H4 (cell line): Measurements from ENCODE around the gene MFAP1. TPM values are rescaled to one million over a fixed set of nuclear protein-coding genes. Genes with fewer than 3 reads are reported as not detected.
A peak's percentile ranks its signal among the peaks of the same experiment; 100 is the strongest.

Experiments
- DNase-seq: peaks from one replicate; pipeline ENCODE4 v3.0.0-alpha.2; 2015; ENCODE audit warnings: low spot score
- total RNA-seq: library from RNA; depleted of rRNA; stranded (reverse); fragments of >200 nt; shearing (Covaris generic); gene quantifications from 2 replicates; pipeline ENCODE4 v1.2.3, GENCODE V29; 2014; rRNA removed

MFAP1 gene
- total RNA-seq, 1 experiment from 2014 or later: 37.9 TPM

DNA sequence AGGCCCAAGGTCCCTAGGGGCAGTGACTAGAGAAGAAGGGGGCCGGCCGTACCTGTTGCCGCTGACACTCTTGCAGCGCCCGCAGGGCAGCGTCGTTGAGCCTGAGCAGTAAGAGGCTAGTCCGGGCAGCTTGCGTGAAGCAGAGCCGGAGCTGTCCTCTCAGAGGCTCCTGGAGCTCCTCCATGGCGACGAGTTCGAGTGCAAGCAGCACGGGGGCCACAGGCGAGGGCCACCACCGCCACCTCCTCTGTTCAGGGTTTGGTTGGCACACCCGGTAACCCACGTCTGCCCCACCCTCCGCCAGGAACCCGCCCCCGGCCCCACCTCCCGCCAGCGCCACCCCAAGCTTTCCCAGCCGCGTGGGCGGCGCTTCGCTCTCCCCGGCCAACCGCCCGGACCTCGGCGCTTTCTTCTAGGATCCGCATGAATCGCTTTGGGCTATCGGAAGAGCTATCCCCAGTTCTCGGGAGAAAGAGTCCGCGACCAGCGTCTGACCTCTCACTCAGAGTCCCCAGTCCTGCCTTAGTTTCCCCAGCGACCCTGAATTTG lies 47.7 kb downstream of the MFAP1 start, which contains the start of gene ELL3:
ELL3 (minus strand) TSS at position 249 of the 549 bp plus-strand sequence; CDS start at position 184, 65 bp downstream.
- peak; percentile 41 for DNase-seq

DNA sequence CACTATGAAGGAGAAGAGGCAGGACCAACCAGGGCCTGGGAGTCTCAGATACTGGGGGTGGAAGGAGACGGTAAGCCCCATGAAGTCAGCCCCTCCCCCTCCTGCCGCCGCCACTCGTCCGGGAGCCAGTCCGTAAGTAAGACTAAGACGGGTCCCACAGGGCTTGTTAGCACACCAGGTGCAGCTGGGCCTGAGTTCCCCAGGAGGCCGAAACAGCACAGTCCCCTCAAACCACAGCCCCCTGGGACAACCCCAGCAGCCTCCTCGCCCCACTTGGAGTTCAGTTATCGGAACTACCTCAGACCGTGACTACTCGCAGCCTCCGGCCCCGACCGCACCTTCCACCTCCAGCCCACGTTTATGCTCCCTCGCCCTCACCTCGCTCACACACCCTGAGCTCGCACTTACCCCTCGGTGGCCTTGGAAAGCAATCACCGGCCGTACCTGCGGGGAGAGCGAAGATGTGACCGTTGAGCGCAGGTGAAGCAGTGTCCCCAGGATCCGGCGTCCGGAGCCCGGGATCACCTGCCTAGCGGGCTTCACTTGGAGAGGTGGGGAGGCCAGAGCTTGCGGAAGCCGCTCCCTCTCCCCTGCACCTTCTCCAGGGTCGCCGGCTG lies 48.3 kb downstream of the MFAP1 start:
- no peak for DNase-seq

DNA sequence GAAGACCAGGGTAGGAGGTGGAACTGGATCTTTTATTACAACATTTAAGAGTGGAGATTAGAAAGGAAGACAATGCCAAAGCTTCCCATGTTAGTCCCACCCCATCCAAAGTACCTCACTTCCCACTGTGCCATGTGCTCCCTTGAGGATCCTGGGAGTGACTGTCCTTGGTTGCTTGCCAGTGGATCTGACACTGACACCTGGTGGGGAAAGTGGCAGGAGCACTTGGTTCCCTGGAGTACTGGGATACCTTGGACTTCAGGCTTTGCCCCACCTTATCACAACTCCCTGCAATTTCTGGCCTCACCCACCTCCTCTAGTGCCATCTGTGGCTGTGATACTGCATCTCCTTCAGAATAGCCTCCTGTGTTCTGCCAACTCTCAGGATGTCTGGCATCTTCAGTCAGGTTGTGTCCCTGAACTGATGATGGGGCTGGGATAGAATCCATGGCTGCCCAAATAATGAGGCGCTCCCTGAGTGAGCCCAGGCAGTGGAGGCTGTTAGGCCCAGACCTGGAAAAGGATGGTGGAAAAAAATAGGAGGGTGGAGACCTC lies 49.0 kb downstream of the MFAP1 start:
- DNase-seq: peak; percentile 71

DNA sequence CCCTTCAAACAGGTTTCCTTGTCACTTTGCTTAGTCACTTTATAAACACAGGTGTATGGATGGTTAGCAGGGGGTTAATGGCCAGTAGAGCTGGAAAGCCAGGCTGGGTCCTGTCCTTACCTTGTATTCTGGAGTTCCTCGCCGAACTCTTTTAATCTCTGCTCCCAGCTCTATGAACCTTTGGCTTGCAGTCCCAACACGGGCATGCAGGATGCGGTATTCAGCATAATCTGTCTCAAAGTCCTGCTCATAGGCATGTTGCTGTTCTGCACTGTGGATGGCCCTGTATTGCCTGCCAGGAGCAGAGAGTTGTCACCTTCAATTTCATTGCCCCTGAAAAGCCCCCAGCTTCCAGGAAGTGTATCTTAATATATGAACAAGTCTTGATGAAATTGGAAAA lies 50.4 kb downstream of the MFAP1 start:
- no peak for DNase-seq

DNA sequence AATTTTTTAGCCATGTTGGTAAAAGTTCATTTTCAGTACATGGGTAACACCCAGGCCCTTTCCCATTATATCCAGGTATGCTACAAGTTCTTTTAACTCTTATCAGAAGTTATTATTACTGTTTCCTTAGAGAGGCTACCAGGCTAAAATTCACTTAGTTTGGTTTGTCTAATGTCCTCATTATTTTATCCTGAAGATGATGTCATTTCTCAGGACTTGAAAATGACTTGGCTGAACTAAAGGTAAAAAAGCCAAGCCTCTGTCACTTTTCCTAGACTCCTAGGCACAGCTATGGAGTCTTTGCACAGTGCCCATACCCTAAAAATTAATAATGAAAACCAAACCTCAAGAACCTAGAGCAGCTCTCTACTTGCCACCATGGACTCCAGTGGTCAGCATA lies 51.9 kb downstream of the MFAP1 start:
- DNase-seq: no peak

DNA sequence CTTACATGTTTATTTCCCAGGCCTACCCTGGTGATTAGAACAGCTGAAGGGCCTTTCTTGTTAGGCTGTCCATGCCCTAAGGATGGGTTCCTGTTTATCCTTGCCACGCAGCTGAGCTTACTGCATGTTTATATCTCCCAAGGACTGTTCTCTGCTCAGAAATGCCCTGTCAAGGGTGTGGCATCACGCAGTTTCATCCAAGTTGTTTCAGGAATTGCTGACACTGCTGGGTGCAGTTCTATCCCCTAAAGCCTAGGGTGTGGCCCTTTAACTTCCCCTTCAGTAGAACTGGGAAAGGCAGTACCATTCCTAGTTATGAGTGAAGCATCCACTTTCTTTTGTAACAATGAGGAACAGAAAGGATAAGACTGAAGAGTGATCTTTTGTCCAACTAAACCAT lies 52.7 kb downstream of the MFAP1 start:
- DNase-seq: no peak

DNA sequence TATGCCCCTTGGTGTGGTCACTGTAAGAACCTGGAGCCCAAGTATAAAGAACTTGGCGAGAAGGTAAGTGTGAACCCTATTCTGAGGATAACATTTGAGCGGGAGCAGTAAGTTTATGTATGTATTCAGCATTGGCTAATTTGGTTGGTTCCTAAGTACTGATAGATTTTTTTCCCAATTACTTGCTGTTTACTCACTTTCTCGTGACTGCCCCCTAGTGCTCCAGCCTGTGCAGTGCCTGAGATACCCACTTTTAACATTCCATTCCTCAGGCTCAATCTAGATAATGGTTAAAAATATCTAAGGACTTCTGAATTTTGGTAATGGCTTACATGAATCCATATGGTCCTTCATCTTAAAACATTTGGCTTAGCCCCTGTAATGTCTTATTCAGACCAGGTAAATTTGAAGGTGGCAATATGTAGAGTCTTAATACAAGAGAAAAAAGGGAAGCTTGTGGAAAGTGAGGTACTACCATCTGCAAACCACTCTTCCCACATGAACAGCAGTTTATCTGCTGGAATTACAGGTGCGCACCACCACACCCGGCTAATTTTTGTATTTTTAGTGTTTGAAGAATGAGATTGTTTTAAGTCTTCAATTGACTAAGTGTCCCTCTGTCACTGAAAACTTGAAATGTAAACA lies 54.8 kb downstream of the MFAP1 start:
- peak; percentile 42 for DNase-seq

DNA sequence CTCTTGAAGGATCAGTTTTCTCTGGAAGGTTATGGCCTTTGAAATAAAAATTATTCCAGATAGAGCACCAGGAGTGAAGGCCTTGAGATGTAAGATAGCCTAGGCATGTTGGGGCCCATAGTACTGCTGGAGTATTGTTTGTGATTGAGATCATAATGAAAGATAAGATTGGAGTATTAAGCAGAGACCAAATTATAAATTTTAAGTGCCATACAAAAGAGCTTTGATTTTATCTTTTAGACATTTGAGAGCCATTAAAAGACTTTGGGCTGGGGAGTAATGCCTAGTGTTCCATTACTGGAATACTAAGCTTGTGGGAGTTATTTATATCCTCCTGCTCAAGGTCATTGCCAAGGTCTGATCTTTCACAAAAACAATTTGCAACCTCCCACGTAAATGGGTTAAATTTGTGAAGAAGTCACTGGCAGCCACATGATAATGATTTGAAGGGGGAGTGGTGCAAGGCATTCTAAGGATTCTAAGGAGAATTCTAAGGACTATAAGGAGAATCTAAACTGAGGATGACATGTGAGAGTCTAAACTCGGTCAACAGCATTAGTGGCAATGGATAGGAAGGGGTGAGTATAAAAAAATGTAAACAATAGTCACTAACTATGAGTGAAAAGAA lies 60.6 kb downstream of the MFAP1 start:
- no peak for DNase-seq

DNA sequence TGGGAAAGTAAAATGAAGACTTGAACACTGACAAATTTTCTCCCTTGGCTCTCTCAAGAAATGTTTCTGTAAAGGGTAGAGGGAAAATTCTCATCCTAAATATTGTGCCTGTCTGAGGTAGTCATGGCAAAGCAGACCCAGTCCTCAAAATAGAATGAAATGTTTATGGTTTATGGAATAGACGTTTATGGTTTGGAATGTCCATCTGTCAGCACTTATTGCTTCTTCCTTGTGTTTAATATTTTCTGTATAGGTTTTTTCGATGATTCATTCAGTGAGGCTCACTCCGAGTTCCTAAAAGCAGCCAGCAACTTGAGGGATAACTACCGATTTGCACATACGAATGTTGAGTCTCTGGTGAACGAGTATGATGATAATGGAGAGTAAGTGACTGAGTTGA lies 61.7 kb downstream of the MFAP1 start:
- DNase-seq: no peak

Other genes with a start within 250 kb of the MFAP1 start
- 6.0 and 7.7 TPM in 2 replicates for gene PPIP5K1, start 234.5 kb downstream of the MFAP1 start, total RNA-seq
- gene CKMT1B, start 230.7 kb downstream of the MFAP1 start, total RNA-seq: 0.95 TPM in 1 of 2 replicates, not detected in the other
- gene STRC, start 205.9 kb downstream of the MFAP1 start, total RNA-seq: 0.08 TPM in 1 of 2 replicates, not detected in the other
- not detected in 2 replicates for gene CATSPER2, start 175.8 kb downstream of the MFAP1 start, total RNA-seq
- gene CKMT1A, start 130.8 kb downstream of the MFAP1 start, total RNA-seq: 0.10 and 1.1 TPM in 2 replicates
- gene PDIA3, start 78.3 kb downstream of the MFAP1 start, total RNA-seq: 187 and 259 TPM in 2 replicates
- gene ELL3, start 47.7 kb downstream of the MFAP1 start, total RNA-seq: 1.3 and 2.2 TPM in 2 replicates
- gene SERF2, start 32.4 kb downstream of the MFAP1 start, total RNA-seq: 979 and 1,093 TPM in 2 replicates
- gene SERINC4, start 24.5 kb downstream of the MFAP1 start, total RNA-seq: not detected in 2 replicates
- gene HYPK, start 24.1 kb downstream of the MFAP1 start, total RNA-seq: 5.5 and 6.5 TPM in 2 replicates
- 41.4 and 43.3 TPM in 2 replicates for gene WDR76, start 2.3 kb upstream of the MFAP1 start, total RNA-seq